HepG2 (cell line): Measurements from ENCODE around the gene SLC35D2. TPM values are rescaled to one million over a fixed set of nuclear protein-coding genes. Genes with fewer than 3 reads are reported as not detected.

Experiments used
- NKX3-1 ChIP-seq: sonication (generic); formaldehyde crosslinking; IDR thresholded peaks from 2 replicates; pipeline ENCODE4 v1.5.0; 2020; ENCODE audit warnings: missing genetic modification reagents
- PREB ChIP-seq: sonication (generic); formaldehyde crosslinking; IDR thresholded peaks from 2 replicates; pipeline ENCODE4 v1.4.0; 2020; ENCODE audit warnings: missing genetic modification reagents
- SUZ12 ChIP-seq: fragments of 150-350 bp; IDR thresholded peaks from 2 replicates; pipeline ENCODE4 v1.6.1; 2014; ENCODE audit warnings: low read depth, low read length
- ZHX1 ChIP-seq: sonication (generic); formaldehyde crosslinking; IDR thresholded peaks from 2 replicates; pipeline ENCODE4 v1.8.1; 2022; ENCODE audit warnings: low read depth, mild to moderate bottlenecking, missing genetic modification reagents
- polyA plus RNA-seq, 8 experiments: library from polyadenylated mRNA; depleted of rRNA in 3 of 8; stranded (reverse) in 7 of 8; unstranded in 1 of 8; fragments of >200 nt; fragmentation: Illumina TruSeq in 4 of 8; extraction: Trizol in 4 of 8; gene quantifications; 2 replicates each; pipeline versions ENCODE4 v1.2.1 to v1.2.3, GENCODE V29; 2011 to 2016; ENCODE audit warnings: low read depth in 4 of 8, missing spikeins in 1 of 8, mixed read lengths in 1 of 8; ENCODE audit not compliant: insufficient read depth in 1 of 8
- total RNA-seq, 5 experiments: library from RNA; depleted of rRNA; stranded (reverse); fragments of >200 nt; fragmentation: Illumina TruSeq; extraction: Trizol; gene quantifications; 2 replicates each; pipeline ENCODE4 v1.2.3, GENCODE V29; 2016; ENCODE audit warnings: low read depth in 1 of 5
- TF ChIP-seq, protein P1 (sequence below): sonication (generic); formaldehyde crosslinking; IDR thresholded peaks from 2 replicates; pipeline ENCODE4 v1.4.0; 2020; ENCODE audit warnings: mild to moderate bottlenecking, missing genetic modification reagents
- TF ChIP-seq, protein P2 (sequence below): sonication (generic); formaldehyde crosslinking; IDR thresholded peaks from 2 replicates; pipeline ENCODE4 v1.8.0; 2022; ENCODE audit warnings: mild to moderate bottlenecking, missing genetic modification reagents; ENCODE audit not compliant: insufficient replicate concordance
- TF ChIP-seq, protein P3 (sequence below): sonication (generic); formaldehyde crosslinking; IDR thresholded peaks from 2 replicates; pipeline ENCODE4 v1.5.0; 2020; ENCODE audit warnings: missing genetic modification reagents
- TF ChIP-seq, protein P4 (sequence below): sonication (generic); formaldehyde crosslinking; IDR thresholded peaks from 2 replicates; pipeline ENCODE4 v1.8.0; 2022; ENCODE audit warnings: missing genetic modification reagents, mild to moderate bottlenecking, borderline replicate concordance
- TF ChIP-seq, protein P5 (sequence below): sonication (generic); formaldehyde crosslinking; IDR thresholded peaks from 2 replicates; pipeline ENCODE4 v1.4.0; 2020; ENCODE audit warnings: mild to moderate bottlenecking, missing genetic modification reagents

SLC35D2 gene
- total and polyA plus RNA-seq, 2 of the 13 experiments (the other 11 are each of a cell fraction or from before 2014, with no cell fraction given): 96.2 to 103 TPM

DNA sequence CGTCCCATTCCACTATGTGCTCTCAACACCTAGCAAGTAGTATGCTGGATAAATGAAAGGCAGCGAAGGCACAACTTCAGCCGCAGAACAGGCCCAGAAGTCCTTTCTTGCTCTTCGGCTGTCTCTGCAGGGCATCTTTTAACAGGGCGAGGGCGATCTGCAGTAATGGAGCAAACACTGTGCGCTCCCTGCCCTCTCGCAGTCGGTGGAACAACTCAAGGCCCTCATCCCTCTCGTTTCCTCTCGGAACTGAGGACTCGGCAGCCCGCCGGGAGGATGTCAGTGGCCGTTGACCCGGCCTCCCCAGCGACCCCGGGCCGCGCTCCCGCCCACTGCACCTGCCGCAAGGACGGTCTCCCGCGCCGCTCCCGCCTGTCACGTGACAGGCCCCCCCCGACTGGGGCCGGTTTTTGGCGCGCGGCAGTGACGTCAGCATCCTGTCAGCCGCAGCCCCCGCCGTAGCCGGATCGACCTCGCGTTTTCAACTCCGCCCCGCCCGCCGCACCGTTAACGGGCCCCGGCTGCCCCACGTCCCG lies 33.6 kb upstream of the SLC35D2 start (continued):
- TF ChIP-seq, protein P1, sequence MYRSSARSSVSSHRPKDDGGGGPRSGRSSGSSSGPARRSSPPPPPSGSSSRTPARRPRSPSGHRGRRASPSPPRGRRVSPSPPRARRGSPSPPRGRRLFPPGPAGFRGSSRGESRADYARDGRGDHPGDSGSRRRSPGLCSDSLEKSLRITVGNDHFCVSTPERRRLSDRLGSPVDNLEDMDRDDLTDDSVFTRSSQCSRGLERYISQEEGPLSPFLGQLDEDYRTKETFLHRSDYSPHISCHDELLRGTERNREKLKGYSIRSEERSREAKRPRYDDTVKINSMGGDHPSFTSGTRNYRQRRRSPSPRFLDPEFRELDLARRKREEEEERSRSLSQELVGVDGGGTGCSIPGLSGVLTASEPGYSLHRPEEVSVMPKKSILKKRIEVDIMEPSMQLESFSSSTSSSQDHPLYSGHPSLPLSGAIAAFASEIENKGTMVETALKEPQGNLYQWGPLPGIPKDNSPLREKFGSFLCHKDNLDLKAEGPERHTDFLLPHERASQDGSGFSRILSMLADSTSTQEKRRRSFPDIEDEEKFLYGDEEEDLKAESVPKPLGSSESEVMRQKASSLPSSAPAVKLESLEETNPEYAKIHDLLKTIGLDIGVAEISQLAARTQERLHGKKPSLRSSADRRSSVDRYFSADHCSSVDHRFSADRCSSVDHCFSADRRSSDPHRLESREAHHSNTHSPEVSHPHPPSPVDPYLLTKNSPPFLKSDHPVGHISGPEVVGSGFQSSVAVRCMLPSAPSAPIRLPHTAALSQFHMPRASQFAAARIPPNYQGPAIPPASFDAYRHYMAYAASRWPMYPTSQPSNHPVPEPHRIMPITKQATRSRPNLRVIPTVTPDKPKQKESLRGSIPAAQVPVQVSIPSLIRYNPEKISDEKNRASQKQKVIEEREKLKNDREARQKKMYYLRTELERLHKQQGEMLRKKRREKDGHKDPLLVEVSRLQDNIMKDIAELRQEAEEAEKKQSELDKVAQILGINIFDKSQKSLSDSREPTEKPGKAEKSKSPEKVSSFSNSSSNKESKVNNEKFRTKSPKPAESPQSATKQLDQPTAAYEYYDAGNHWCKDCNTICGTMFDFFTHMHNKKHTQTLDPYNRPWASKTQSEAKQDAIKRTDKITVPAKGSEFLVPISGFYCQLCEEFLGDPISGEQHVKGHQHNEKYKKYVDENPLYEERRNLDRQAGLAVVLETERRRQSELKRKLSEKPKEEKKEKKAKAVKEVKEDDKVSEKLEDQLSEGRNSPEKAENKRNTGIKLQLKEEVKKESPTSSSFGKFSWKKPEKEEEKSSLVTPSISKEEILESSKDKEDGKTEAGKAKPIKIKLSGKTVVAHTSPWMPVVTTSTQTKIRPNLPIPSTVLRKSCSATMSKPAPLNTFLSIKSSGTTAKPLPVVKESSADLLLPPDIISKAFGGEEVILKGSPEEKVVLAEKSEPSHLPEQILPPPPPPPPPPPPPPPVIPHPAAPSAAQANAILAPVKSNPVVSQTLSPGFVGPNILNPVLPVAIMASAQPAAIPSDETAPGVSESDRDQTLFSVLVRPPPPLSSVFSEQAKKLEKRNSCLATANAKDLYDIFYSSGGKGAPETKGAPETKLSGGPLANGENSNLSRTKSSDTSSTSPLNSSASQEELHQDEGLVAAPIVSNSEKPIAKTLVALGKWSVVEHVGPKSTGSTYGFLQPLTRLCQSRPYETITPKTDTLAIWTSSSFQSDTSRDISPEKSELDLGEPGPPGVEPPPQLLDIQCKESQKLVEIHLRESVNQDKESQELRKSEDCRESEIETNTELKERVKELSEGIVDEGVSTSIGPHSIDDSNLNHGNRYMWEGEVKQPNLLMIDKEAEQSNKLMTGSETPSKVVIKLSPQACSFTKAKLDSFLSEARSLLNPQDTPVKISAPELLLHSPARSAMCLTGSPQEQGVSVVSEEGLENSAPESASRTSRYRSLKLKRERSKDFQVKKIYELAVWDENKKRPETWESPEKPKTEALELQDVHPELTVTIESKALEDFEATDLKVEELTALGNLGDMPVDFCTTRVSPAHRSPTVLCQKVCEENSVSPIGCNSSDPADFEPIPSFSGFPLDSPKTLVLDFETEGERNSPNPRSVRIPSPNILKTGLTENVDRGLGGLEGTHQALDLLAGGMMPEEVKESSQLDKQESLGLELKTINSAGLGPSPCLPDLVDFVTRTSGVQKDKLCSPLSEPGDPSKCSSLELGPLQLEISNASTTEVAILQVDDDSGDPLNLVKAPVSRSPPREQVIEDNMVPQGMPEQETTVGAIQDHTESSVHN: peak; percentile 90; the same call in 1 of the 2 replicates
- TF ChIP-seq, protein P2, sequence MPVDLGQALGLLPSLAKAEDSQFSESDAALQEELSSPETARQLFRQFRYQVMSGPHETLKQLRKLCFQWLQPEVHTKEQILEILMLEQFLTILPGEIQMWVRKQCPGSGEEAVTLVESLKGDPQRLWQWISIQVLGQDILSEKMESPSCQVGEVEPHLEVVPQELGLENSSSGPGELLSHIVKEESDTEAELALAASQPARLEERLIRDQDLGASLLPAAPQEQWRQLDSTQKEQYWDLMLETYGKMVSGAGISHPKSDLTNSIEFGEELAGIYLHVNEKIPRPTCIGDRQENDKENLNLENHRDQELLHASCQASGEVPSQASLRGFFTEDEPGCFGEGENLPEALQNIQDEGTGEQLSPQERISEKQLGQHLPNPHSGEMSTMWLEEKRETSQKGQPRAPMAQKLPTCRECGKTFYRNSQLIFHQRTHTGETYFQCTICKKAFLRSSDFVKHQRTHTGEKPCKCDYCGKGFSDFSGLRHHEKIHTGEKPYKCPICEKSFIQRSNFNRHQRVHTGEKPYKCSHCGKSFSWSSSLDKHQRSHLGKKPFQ: peak; percentile 62
- TF ChIP-seq, protein P3, sequence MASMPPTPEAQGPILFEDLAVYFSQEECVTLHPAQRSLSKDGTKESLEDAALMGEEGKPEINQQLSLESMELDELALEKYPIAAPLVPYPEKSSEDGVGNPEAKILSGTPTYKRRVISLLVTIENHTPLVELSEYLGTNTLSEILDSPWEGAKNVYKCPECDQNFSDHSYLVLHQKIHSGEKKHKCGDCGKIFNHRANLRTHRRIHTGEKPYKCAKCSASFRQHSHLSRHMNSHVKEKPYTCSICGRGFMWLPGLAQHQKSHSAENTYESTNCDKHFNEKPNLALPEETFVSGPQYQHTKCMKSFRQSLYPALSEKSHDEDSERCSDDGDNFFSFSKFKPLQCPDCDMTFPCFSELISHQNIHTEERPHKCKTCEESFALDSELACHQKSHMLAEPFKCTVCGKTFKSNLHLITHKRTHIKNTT (CRISPR knock-in tag): no peak
- TF ChIP-seq PREB (CRISPR knock-in tag): no peak
- TF ChIP-seq SUZ12: no peak
- TF ChIP-seq, protein P4, sequence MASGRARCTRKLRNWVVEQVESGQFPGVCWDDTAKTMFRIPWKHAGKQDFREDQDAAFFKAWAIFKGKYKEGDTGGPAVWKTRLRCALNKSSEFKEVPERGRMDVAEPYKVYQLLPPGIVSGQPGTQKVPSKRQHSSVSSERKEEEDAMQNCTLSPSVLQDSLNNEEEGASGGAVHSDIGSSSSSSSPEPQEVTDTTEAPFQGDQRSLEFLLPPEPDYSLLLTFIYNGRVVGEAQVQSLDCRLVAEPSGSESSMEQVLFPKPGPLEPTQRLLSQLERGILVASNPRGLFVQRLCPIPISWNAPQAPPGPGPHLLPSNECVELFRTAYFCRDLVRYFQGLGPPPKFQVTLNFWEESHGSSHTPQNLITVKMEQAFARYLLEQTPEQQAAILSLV (CRISPR knock-in tag): peak; percentile 83; the same call in 1 of the 2 replicates
- TF ChIP-seq ZHX1 (CRISPR knock-in tag): peak; percentile 52; the same call in 1 of the 2 replicates
- TF ChIP-seq, protein P5, sequence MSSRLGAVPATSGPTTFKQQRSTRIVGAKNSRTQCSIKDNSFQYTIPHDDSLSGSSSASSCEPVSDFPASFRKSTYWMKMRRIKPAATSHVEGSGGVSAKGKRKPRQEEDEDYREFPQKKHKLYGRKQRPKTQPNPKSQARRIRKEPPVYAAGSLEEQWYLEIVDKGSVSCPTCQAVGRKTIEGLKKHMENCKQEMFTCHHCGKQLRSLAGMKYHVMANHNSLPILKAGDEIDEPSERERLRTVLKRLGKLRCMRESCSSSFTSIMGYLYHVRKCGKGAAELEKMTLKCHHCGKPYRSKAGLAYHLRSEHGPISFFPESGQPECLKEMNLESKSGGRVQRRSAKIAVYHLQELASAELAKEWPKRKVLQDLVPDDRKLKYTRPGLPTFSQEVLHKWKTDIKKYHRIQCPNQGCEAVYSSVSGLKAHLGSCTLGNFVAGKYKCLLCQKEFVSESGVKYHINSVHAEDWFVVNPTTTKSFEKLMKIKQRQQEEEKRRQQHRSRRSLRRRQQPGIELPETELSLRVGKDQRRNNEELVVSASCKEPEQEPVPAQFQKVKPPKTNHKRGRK (CRISPR knock-in tag): no peak
- 0 out of 2 replicates have a peak, but pooled peaks have one; percentile 45 for TF ChIP-seq NKX3-1 (CRISPR knock-in tag)
